MG63 (cell line): ENCODE measurements around the gene DNAH1. TPM values are rescaled to one million over a fixed set of nuclear protein-coding genes. Genes with fewer than 3 reads are reported as not detected.
A peak's percentile ranks its signal among the peaks of the same experiment; 100 is the strongest.

ENCODE experiments used
- DNase-seq: peaks from one replicate; pipeline ENCODE4 v3.0.0-alpha.2; 2020
- H3K27me3 ChIP-seq: fragments of 250-450 bp; sonication (Bioruptor Pico); 2 replicates; pipeline ENCODE4 v1.5.1; 2020; ENCODE audit warnings: mild to moderate bottlenecking, moderate library complexity
- H3K36me3 ChIP-seq: fragments of 250-450 bp; sonication (Bioruptor Pico); 2 replicates; pipeline ENCODE4 v1.5.1; 2020; ENCODE audit warnings: mild to moderate bottlenecking, moderate library complexity
- H3K4me3 ChIP-seq: fragments of 250-450 bp; sonication (Bioruptor Pico); 2 replicates; pipeline ENCODE4 v1.5.1; 2020; ENCODE audit warnings: mild to moderate bottlenecking, moderate library complexity
- H3K9me3 ChIP-seq: fragments of 250-450 bp; sonication (Bioruptor Pico); 2 replicates; pipeline ENCODE4 v1.5.1; 2020; ENCODE audit warnings: mild to moderate bottlenecking, moderate library complexity
- total RNA-seq: library from RNA; depleted of rRNA; stranded (reverse); fragments of >200 nt; shearing (Covaris generic); gene quantifications from 2 replicates; pipeline ENCODE4 v1.2.3, GENCODE V29; 2014; ENCODE audit warnings: low replicate concordance

Gene DNAH1
- total RNA-seq, 1 experiment from 2014 or later = 0.49 TPM

DNA sequence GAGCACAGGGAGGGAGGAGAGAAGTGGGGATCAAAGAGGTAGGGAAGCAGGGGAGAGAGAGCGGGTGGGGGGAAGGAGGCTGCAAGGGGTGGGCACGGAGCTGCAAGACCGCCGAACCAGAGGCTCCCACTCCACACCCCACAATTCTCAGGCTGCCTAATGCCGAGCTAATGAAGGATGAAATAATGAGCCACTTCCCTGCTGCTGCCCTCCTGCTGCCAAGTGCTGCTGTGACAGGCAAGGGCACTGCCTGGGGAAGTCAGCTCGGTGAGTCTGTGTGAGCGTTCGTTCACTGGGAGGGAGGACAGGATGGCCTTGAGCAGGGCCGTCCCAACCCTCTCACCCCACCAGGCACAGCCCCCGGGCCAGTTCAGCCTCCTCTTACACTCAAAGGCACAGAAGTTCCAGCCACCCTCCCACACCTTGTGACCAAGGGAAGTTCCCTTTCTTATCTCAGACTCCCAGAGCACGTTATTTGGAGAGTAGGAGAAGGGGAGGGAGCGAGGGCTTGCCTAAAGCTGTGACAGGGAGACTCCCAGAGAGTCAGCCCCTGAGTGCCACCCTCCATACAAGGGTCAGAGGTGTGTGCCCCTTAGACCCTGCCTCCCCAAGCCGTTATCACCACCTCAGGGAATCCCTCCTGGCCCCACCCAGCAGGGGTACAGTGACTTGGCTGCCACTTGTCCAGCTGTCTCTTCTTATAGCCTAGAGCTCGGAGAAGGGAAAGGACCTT lies 16.1 kb upstream of the DNAH1 start:
- DNase-seq = no peak

GRCh38 chr3:52302426-52303145 lies 13.5 kb upstream of the DNAH1 start:
- Histone ChIP-seq H3K36me3 (no peaks in the 10 kb centered on the region), H3K27me3 (no peaks in the 10 kb centered on the region), H3K9me3 (no peaks in the 10 kb centered on the region), H3K4me3 (no peak overlapping the region)
- DNase-seq = no peak

More for the DNA sequence above, 16.1 kb upstream of the DNAH1 start:
- Histone ChIP-seq H3K4me3 (no peak overlapping the region), H3K9me3 (no peaks in the 10 kb centered on the region), H3K36me3 (no peaks in the 10 kb centered on the region), H3K27me3 (no peaks in the 10 kb centered on the region)

GRCh38 chr3:52303811-52304210 lies 12.3 kb upstream of the DNAH1 start:
- Histone ChIP-seq H3K9me3 (no peaks in the 10 kb centered on the region), H3K27me3 (no peaks in the 10 kb centered on the region), H3K4me3 (no peak overlapping the region), H3K36me3 (no peaks in the 10 kb centered on the region)
- no peak for DNase-seq

GRCh38 chr3:52305926-52306325 lies 10.2 kb upstream of the DNAH1 start:
- Histone ChIP-seq H3K36me3 (no peaks in the 10 kb centered on the region), H3K4me3 (no peak overlapping the region), H3K27me3 (no peaks in the 10 kb centered on the region), H3K9me3 (no peaks in the 10 kb centered on the region)
- DNase-seq = no peak

- no peaks in the 10 kb centered on the region for H3K9me3 ChIP-seq
- H3K36me3 ChIP-seq = no peaks in the 10 kb centered on the region
- DNase-seq = no peak
- H3K4me3 ChIP-seq = no peak overlapping the region
- no peaks in the 10 kb centered on the region for H3K27me3 ChIP-seq
Measured at GRCh38 chr3:52306978-52307377, 9.1 kb upstream of the DNAH1 start.

- Histone ChIP-seq H3K4me3 (no peak overlapping the region), H3K9me3 (no peaks in the 10 kb centered on the region), H3K27me3 (no peaks in the 10 kb centered on the region), H3K36me3 (no peaks in the 10 kb centered on the region)
- no peak for DNase-seq
Measured at GRCh38 chr3:52308308-52308707, 7.8 kb upstream of the DNAH1 start.

DNA sequence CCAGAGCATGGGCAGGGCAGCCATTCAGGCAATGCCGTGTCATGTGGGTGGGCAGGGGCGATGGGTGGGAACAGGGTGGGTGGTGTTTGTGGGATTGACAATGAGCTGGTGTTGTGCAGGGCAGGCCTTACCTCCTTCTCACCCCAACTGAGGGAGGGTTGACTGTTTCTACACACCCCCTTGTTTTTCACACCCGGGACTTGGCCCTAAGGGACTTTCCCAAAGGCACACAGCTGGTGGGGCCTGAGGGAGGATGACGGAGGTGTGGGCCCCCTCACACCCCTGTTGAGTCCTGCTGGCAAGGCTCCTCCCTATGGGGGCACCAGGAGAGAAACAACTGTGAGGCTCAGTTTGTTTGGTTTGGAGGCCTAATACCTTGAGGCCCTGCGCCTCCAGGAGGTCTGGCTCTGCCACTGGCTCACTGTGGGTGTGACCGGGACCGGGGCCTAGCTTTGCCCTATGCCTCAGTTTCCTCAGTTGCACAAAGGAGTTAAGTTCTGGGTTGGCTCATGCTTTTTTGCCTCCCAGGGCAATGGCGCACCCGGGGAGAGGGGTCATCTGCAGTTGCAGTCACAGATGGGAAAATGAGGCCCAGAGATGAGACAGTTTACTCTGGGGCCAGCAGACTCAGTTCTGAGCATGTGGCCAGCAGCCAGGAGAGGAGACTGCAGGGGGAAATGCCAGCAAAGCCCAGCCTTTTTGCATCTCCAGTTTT lies 5.1 kb upstream of the DNAH1 start:
- no peak for DNase-seq
- H3K36me3 ChIP-seq = no peaks in the 10 kb centered on the region
- H3K9me3 ChIP-seq = no peaks in the 10 kb centered on the region
- H3K27me3 ChIP-seq = no peaks in the 10 kb centered on the region
- no peak overlapping the region for H3K4me3 ChIP-seq

GRCh38 chr3:52311576-52312119 lies 4.5 kb upstream of the DNAH1 start:
- H3K4me3 ChIP-seq = no peak overlapping the region
- H3K9me3 ChIP-seq = no peaks in the 10 kb centered on the region
- no peak for DNase-seq
- H3K36me3 ChIP-seq = no peaks in the 10 kb centered on the region
- H3K27me3 ChIP-seq = no peaks in the 10 kb centered on the region

GRCh38 chr3:52313188-52313773 lies 2.8 kb upstream of the DNAH1 start:
- Histone ChIP-seq H3K36me3 (no peaks in the 10 kb centered on the region), H3K4me3 (no peak overlapping the region), H3K27me3 (no peaks in the 10 kb centered on the region), H3K9me3 (no peaks in the 10 kb centered on the region)
- no peak for DNase-seq

- peak; percentile 57 for DNase-seq
- no peak overlapping the region for H3K4me3 ChIP-seq
- H3K9me3 ChIP-seq = no peaks in the 10 kb centered on the region
- H3K36me3 ChIP-seq = no peaks in the 10 kb centered on the region
- H3K27me3 ChIP-seq = no peaks in the 10 kb centered on the region
Measured at GRCh38 chr3:52313774-52314188, 2.3 kb upstream of the DNAH1 start.

GRCh38 chr3:52314489-52314888 lies 1.6 kb upstream of the DNAH1 start:
- no peak overlapping the region for H3K4me3 ChIP-seq
- no peaks in the 10 kb centered on the region for H3K27me3 ChIP-seq
- no peaks in the 10 kb centered on the region for H3K36me3 ChIP-seq
- no peak for DNase-seq
- H3K9me3 ChIP-seq = no peaks in the 10 kb centered on the region

- no peak overlapping the region for H3K4me3 ChIP-seq
- H3K36me3 ChIP-seq = no peaks in the 10 kb centered on the region
- H3K27me3 ChIP-seq = no peaks in the 10 kb centered on the region
- no peaks in the 10 kb centered on the region for H3K9me3 ChIP-seq
- DNase-seq = no peak
Measured at GRCh38 chr3:52315006-52315405, 1.1 kb upstream of the DNAH1 start.

GRCh38 chr3:52317208-52318000 lies 1.3 kb downstream of the DNAH1 start:
- Histone ChIP-seq H3K9me3 (no peaks in the 10 kb centered on the region), H3K27me3 (no peaks in the 10 kb centered on the region), H3K36me3 (no peaks in the 10 kb centered on the region), H3K4me3 (no peak overlapping the region)
- DNase-seq = no peak

DNA sequence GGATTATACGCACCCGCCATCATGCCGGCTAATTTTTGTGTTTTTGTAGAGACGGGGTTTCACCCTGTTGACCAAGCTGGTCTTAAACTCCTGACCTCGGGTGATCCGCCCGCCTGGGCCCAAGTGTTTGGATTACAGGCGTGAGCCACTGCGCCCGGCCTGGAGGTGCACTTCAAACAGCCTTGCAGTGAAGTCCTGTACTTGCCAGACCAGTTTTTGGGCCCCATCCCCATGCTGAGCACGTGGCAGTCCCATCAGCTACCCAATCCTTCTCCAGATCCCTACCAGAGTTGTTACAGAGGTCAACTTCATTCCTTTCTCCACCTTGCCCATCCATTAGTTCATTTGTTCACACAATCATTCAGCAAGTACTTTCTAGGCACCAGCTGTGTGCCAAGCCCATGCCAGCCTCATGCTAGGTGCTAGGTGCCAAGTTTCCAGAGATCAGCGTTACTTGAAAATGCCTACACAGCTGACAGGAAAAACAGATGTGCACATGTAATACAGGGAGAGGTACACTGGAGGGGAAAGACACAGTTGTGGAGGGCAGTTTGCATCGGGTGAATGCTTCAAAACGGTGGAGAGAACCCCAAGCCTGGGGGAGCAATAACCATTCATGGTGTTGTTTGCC lies 2.2 kb downstream of the DNAH1 start:
- no peak overlapping the region for H3K4me3 ChIP-seq
- no peaks in the 10 kb centered on the region for H3K36me3 ChIP-seq
- DNase-seq = no peak

DNA sequence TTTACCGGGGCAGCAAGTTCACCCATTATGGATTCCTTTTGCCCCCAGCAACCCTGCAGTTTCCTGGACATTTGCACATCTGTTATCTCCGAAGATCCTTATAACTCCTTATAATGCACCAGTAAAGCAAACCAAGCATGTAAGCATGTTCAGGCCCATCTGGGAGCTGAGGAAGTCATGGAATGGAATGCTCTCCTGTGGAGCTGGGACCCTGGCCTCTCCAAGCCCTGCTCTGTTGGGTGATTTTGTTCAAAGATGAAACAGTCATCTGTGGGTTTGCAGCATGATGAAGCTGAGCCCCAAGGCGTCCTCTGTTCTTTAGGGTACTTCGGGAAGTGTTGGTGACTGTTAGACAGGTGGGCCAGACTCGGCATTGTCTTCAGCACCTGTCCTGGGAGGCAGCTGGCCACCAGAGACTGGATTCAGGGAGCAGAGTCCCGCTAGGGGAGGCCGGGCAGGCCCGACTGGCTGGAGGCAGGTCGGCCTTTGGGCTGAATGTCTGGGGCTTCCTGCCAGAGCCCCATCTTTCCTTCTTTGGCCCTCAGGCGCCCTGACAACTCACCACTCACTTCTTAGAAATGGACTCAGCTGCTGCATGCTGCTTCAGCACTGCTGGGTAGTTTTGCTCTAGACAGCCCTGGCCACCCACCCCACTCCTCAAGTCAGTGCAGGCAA lies 3.9 kb downstream of the DNAH1 start:
- Histone ChIP-seq H3K36me3 (no peaks in the 10 kb centered on the region), H3K27me3 (no peaks in the 10 kb centered on the region), H3K4me3 (no peak overlapping the region), H3K9me3 (no peaks in the 10 kb centered on the region)
- DNase-seq = no peak

More for the DNA sequence above, 2.2 kb downstream of the DNAH1 start:
- Histone ChIP-seq H3K9me3 (no peaks in the 10 kb centered on the region), H3K27me3 (no peaks in the 10 kb centered on the region)
